Thyroid gland (tissue), 4 donors: ENCODE measurements around the gene SDS. TPM values are rescaled to one million over a fixed set of nuclear protein-coding genes. Genes with fewer than 3 reads are reported as not detected.
"Not testable (repeated sequence)": the region's sequence is repeated elsewhere in the genome, so short reads cannot be mapped to it uniquely, and the experiment has no call there.

ENCODE experiments used
- DNase-seq, 2 donors: peaks; one replicate each; pipeline ENCODE4 v3.0.0-alpha.2; 2019
- H3K27ac ChIP-seq, 3 donors: fragments of 200-600 bp; sonication (generic); 1 replicate in 2 of 3; 2 replicates in 1 of 3; pipeline ENCODE4 v1.5.1; 2016 to 2019; ENCODE audit warnings: mild to moderate bottlenecking in 1 of 3, moderate library complexity in 1 of 3
- H3K27me3 ChIP-seq: fragments of 200-600 bp; sonication (generic); one replicate; pipeline ENCODE4 v1.5.1; 2019
- H3K36me3 ChIP-seq, 2 donors: fragments of 200-600 bp; sonication (generic); one replicate each; pipeline ENCODE4 v1.5.1; 2016 to 2019
- H3K4me1 ChIP-seq, 2 donors: fragments of 200-600 bp; sonication (generic); one replicate each; pipeline ENCODE4 v1.5.1; 2017 to 2019
- H3K4me3 ChIP-seq, 3 donors: fragments of 200-600 bp; sonication (generic); replicated peaks in 1 of 3; 1 replicate in 2 of 3; 2 replicates in 1 of 3; pipeline ENCODE4 v1.5.1; 2016; ENCODE audit warnings: mild to moderate bottlenecking in 1 of 3
- H3K9me3 ChIP-seq: fragments of 200-600 bp; sonication (generic); one replicate; pipeline ENCODE4 v1.5.1; 2017
- CTCF ChIP-seq, 6 experiments: fragments of 200-600 bp in 3 of 6; fragments of 450-650 bp in 3 of 6; sonication (generic) in 3 of 6; IDR thresholded peaks; one replicate each; pipeline ENCODE4 v1.5.1; 2016 to 2019; ENCODE audit warnings: antibody characterized with exemption in 6 of 6, mild to moderate bottlenecking in 2 of 6, inconsistent platforms in 1 of 6, moderate library complexity in 1 of 6
- POLR2A ChIP-seq, 2 donors: fragments of 450-650 bp; IDR thresholded peaks; one replicate each; pipeline ENCODE4 v1.6.1; 2017; ENCODE audit warnings: antibody characterized with exemption in 2 of 2, mild to moderate bottlenecking in 2 of 2, moderate library complexity in 1 of 2
- WGBS, 2 donors: methylation state at CpG; one replicate each; pipeline ENCODE4 v1.1.5; 2017; 5-methylcytosine and 5-hydroxymethylcytosine counted together
- intact Hi-C: fragments of 100-400 bp; cut with DNase I; formaldehyde crosslinking; loops from one replicate; pipeline ENCODE4 v1.15.1; 2023
- total RNA-seq, 4 donors: library from RNA; depleted of rRNA; stranded (reverse); fragments of >200 nt; gene quantifications; one replicate each; pipeline ENCODE4 v1.2.3, GENCODE V29; 2016

Gene SDS
- total RNA-seq, 4 donors from 2014 or later: 0.33 to 1.4 TPM; not detected in 2

- Histone ChIP-seq H3K9me3 (no peaks in the 10 kb centered on the region), H3K27ac (no peak overlapping the region), H3K36me3 (no peaks in the 10 kb centered on the region), H3K4me3 (no peak overlapping the region), H3K27me3 (no peaks in the 10 kb centered on the region), H3K4me1 (peaks cover 0 to 4% of the 10 kb centered on the region in 2 donors)
- TF ChIP-seq POLR2A (IDR thresholded peaks at IDR 0.05) (no peak), CTCF (IDR thresholded peaks at IDR 0.05) (no peak)
- 84 to 89% methylated on average over 12 of the region's 12 CpGs for WGBS, 2 donors
- intact Hi-C loops: no loop called here
- DNase-seq: no peak
Measured at GRCh38 chr12:113361574-113362370, 41.9 kb downstream of the SDS start.

GRCh38 chr12:113359939-113360748, 43.5 kb downstream of the SDS start:
- Histone ChIP-seq H3K27me3 (no peaks in the 10 kb centered on the region), H3K27ac (no peak overlapping the region), H3K4me1 (peaks cover 0 to 4% of the 10 kb centered on the region in 2 donors), H3K36me3 (no peaks in the 10 kb centered on the region), H3K4me3 (no peak overlapping the region), H3K9me3 (no peaks in the 10 kb centered on the region)
- peak in 1 of 2 donors; percentile 12 for DNase-seq
- TF ChIP-seq POLR2A (IDR thresholded peaks at IDR 0.05) (no peak), CTCF (IDR thresholded peaks at IDR 0.05) (no peak)
- intact Hi-C loops: loop anchor here (2.0 to 10.0 kb wide), 2 partner anchors 25 to 65 kb away; partner anchors contain the start of genes SDSL and SLC8B1
- 76 to 82% methylated on average over 9 of the region's 9 CpGs for WGBS, 2 donors

GRCh38 chr12:113359133-113359938, 44.4 kb downstream of the SDS start:
- Histone ChIP-seq H3K4me3 (peak overlapping the region; percentile 22 to 80 (median 57)), H3K4me1 (peaks cover 0 to 4% of the 10 kb centered on the region in 2 donors), H3K9me3 (no peaks in the 10 kb centered on the region), H3K27me3 (no peaks in the 10 kb centered on the region), H3K27ac (peak overlapping the region; percentile 76 to 90 (median 80)), H3K36me3 (no peaks in the 10 kb centered on the region)
- TF ChIP-seq CTCF (IDR thresholded peaks at IDR 0.05) (no peak), POLR2A (IDR thresholded peaks at IDR 0.05) (no peak)
- intact Hi-C loops: loop anchor here (2.0 to 10.0 kb wide), 2 partner anchors 25 to 65 kb away; partner anchors contain the start of genes SDSL and SLC8B1
- 43 to 51% methylated on average over 10 to 11 of the region's 11 CpGs for WGBS, 2 donors
- DNase-seq: peak; percentile 8 to 12

- H3K36me3 ChIP-seq: no peaks in the 10 kb centered on the region
- H3K27me3 ChIP-seq: no peaks in the 10 kb centered on the region
- WGBS, 2 donors: 2% methylated on average over 20 to 26 of the region's 67 CpGs
- no peaks in the 10 kb centered on the region for H3K9me3 ChIP-seq
- peaks cover 0 to 4% of the 10 kb centered on the region in 2 donors for H3K4me1 ChIP-seq
- H3K4me3 ChIP-seq: peak within 1 kb of the TSS; percentile 22 to 80 (median 57)
- intact Hi-C loops: loop anchor here (2.0 to 10.0 kb wide), 2 partner anchors 24 to 66 kb away; partner anchors contain the start of genes SDSL and SLC8B1
- TF ChIP-seq POLR2A (IDR thresholded peaks at IDR 0.05) (peak; percentile 37 to 71), CTCF (IDR thresholded peaks at IDR 0.05) (peak in 1 of 6 experiments; percentile 12)
- DNase-seq: peak; percentile 95
- peak within 1 kb of the TSS; percentile 76 to 90 (median 80) for H3K27ac ChIP-seq
Measured at GRCh38 chr12:113358381-113359132, 45.1 kb downstream of the SDS start, which contains the start of gene PLBD2. TSS of gene PLBD2 (plus strand) at chr12:113358587. CDS start at chr12:113358601, 14 bp downstream.

GRCh38 chr12:113354192-113354591, 49.5 kb downstream of the SDS start:
- not testable (repeated sequence) for DNase-seq, H3K4me1 ChIP-seq, H3K27me3 ChIP-seq, H3K9me3 ChIP-seq, H3K36me3 ChIP-seq, H3K27ac ChIP-seq, H3K4me3 ChIP-seq
- intact Hi-C loops: loop anchor here (10.0 kb wide), 1 partner anchor 71 kb away; the partner anchor contains the start of gene SDSL
- WGBS, 2 donors: 90 to 91% methylated on average over 7 of the region's 7 CpGs
